Gastrocnemius medialis (tissue), 4 donors: ENCODE data around the gene SLC6A19. TPM values are rescaled to one million over a fixed set of nuclear protein-coding genes. Genes with fewer than 3 reads are reported as not detected.

Experiments
- ATAC-seq, 2 donors: fragments of 150-250 bp; one replicate each; pipeline ENCODE4 v1.9.1; 2016
- DNase-seq, 2 donors: peaks; one replicate each; pipeline ENCODE4 v3.0.0-alpha.2; 2019
- H3K27ac ChIP-seq, 4 donors: fragments of 200-600 bp; sonication (generic); 1 replicate in 1 of 4; 2 replicates in 3 of 4; pipeline ENCODE4 v1.5.1; 2016 to 2018; ENCODE audit warnings: mild to moderate bottlenecking in 2 of 4, moderate library complexity in 1 of 4
- H3K27me3 ChIP-seq, 3 donors: fragments of 200-600 bp; sonication (generic) in 2 of 3; 1 replicate in 1 of 3; 2 replicates in 2 of 3; pipeline versions ENCODE4 v1.5.1 to v1.6.0; 2016 to 2019; ENCODE audit warnings: mild to moderate bottlenecking in 1 of 3, moderate library complexity in 1 of 3
- H3K36me3 ChIP-seq, 2 donors: fragments of 200-600 bp; sonication (generic) in 1 of 2; one replicate each; pipeline ENCODE4 v1.5.1; 2017 to 2018
- H3K4me1 ChIP-seq, 2 donors: fragments of 200-600 bp; sonication (generic) in 1 of 2; one replicate each; pipeline ENCODE4 v1.5.1; 2016 to 2017; ENCODE audit warnings: mild to moderate bottlenecking in 2 of 2
- H3K4me3 ChIP-seq, 4 donors: fragments of 200-600 bp; sonication (generic) in 3 of 4; 1 replicate in 1 of 4; 2 replicates in 3 of 4; pipeline ENCODE4 v1.5.1; 2016 to 2019; ENCODE audit warnings: mild to moderate bottlenecking in 2 of 4
- H3K9me3 ChIP-seq, 3 donors: fragments of 200-600 bp; sonication (generic) in 2 of 3; 1 replicate in 1 of 3; 2 replicates in 2 of 3; pipeline ENCODE4 v1.5.1; 2016 to 2019
- POLR2A ChIP-seq, 2 donors: fragments of 450-650 bp; IDR thresholded peaks; one replicate each; pipeline ENCODE4 v1.6.1; 2017; ENCODE audit warnings: antibody characterized with exemption in 2 of 2, mild to moderate bottlenecking in 2 of 2, moderate library complexity in 2 of 2
- in situ Hi-C, 4 donors: fragments of 200-750 bp; cut with MboI; loops; one replicate each; pipeline versions ENCODE4 v1.15.0 to v1.8.0; 2017; ENCODE audit warnings: low sequenced_read_pairs in 4 of 4
- intact Hi-C: fragments of 100-400 bp; cut with DNase I; formaldehyde crosslinking; loops from one replicate; pipeline ENCODE4 v1.15.1; 2023; ENCODE audit warnings: low total_unique reads
- total RNA-seq, 4 donors: library from RNA; depleted of rRNA; stranded (reverse); fragments of >200 nt; gene quantifications; one replicate each; pipeline versions ENCODE4 v1.1.0 to v1.2.3, GENCODE V29; 2016
- TF ChIP-seq, protein P1 (sequence below), 5 experiments: fragments of 450-650 bp in 3 of 5; fragments of 200-600 bp in 2 of 5; sonication (generic) in 2 of 5; IDR thresholded peaks in 4 of 5; conservative IDR thresholded peaks in 1 of 5; 1 replicate in 4 of 5; 2 replicates in 1 of 5; pipeline ENCODE4 v1.5.1; 2016 to 2019; ENCODE audit warnings: antibody characterized with exemption in 5 of 5, mild to moderate bottlenecking in 3 of 5, moderate library complexity in 3 of 5

SLC6A19 gene
- total RNA-seq, 4 donors from 2014 or later = 0.05 TPM; not detected in 3

DNA sequence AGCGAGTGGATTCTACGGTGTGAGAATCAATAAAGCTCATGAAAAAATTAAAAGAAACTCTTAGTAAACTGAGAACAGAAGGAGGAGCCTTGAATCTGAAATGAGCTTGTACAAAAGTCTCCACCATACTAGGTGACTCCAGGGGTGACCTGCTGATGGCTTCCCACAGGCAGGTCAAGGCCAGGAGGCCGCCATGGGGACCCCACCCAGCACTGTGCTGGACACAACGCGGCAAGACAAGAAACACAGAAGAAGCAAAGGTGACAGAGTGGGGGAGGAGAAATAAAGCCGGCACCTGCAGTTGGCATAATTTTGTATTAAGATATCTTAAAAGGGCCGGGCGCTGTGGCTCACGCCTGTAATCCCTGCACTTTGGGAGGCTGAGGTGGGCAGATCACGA lies 12.1 kb upstream of the SLC6A19 start:
- ATAC-seq (no peak), DNase-seq (no peak)
- Histone ChIP-seq H3K9me3 (no peaks in the 10 kb centered on the region), H3K27me3 (peaks cover 22% of the 10 kb centered on the region in 3 donors), H3K27ac (no peak overlapping the region), H3K4me3 (no peak overlapping the region), H3K36me3 (no peaks in the 10 kb centered on the region), H3K4me1 (no peaks in the 10 kb centered on the region)
- in situ Hi-C loops (no loop called here), intact Hi-C loops (no loop called here)
- no peak for TF ChIP-seq POLR2A (IDR thresholded peaks at IDR 0.05)
- TF ChIP-seq, protein P1, sequence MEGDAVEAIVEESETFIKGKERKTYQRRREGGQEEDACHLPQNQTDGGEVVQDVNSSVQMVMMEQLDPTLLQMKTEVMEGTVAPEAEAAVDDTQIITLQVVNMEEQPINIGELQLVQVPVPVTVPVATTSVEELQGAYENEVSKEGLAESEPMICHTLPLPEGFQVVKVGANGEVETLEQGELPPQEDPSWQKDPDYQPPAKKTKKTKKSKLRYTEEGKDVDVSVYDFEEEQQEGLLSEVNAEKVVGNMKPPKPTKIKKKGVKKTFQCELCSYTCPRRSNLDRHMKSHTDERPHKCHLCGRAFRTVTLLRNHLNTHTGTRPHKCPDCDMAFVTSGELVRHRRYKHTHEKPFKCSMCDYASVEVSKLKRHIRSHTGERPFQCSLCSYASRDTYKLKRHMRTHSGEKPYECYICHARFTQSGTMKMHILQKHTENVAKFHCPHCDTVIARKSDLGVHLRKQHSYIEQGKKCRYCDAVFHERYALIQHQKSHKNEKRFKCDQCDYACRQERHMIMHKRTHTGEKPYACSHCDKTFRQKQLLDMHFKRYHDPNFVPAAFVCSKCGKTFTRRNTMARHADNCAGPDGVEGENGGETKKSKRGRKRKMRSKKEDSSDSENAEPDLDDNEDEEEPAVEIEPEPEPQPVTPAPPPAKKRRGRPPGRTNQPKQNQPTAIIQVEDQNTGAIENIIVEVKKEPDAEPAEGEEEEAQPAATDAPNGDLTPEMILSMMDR (IDR thresholded peaks at IDR 0.05 in 4 of 5, conservative IDR thresholded peaks at IDR 0.05 in 1 of 5) = no peak

DNA sequence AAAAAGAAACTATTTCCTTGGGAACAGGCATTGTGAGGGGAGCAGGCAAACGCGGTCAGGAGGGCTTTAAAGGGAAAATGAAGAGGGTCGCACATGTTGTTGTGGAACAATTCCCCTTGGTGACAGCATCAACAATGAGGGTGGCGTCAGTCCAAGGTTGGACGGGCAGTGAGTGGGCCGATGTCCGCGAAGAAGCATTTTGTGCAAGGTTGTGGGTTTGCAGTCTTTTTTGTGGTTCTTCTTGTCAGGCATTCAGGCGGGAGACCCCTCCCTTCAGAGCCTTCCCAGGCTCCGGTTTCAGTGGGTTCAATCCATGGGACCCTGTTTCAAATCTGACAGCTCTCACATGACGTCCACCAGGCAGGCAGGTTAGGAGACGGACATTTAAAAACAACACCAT lies 11.1 kb upstream of the SLC6A19 start:
- in situ Hi-C loops (no loop called here), intact Hi-C loops (no loop called here)
- TF ChIP-seq POLR2A (IDR thresholded peaks at IDR 0.05) = no peak
- TF ChIP-seq, protein P1 (IDR thresholded peaks at IDR 0.05 in 4 of 5, conservative IDR thresholded peaks at IDR 0.05 in 1 of 5) = no peak
- no peaks in the 10 kb centered on the region for H3K4me1 ChIP-seq
- H3K36me3 ChIP-seq = no peaks in the 10 kb centered on the region
- no peaks in the 10 kb centered on the region for H3K9me3 ChIP-seq
- no peak overlapping the region for H3K27ac ChIP-seq
- peaks cover 22% of the 10 kb centered on the region in 3 donors for H3K27me3 ChIP-seq
- no peak for DNase-seq
- H3K4me3 ChIP-seq = no peak overlapping the region
- ATAC-seq = no peak

DNA sequence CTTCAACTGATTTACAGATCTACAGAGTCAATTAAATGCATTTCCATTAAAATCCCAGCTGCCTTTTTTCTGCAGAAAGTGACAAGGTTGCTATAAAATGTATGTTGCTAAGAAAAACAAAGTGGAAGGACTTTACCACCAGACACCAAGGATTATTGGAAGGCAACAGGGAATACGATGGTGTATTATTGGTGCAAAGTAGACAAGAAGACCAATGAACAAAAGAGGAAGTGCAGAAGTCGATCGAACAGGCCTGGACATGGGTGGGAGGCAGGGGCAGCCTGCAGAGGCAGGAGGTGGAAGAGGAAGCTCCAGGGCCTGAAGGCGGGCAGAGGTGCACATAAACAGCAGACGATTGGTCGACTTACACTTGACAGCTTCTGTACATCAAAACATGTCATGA lies 10.6 kb upstream of the SLC6A19 start:
- Histone ChIP-seq H3K4me3 (no peak overlapping the region), H3K36me3 (no peaks in the 10 kb centered on the region), H3K4me1 (no peaks in the 10 kb centered on the region), H3K9me3 (no peaks in the 10 kb centered on the region), H3K27me3 (peaks cover 22% of the 10 kb centered on the region in 3 donors), H3K27ac (no peak overlapping the region)
- DNase-seq = no peak
- TF ChIP-seq, protein P1 (IDR thresholded peaks at IDR 0.05 in 4 of 5, conservative IDR thresholded peaks at IDR 0.05 in 1 of 5) = no peak
- no peak for TF ChIP-seq POLR2A (IDR thresholded peaks at IDR 0.05)
- in situ Hi-C loops (no loop called here), intact Hi-C loops (no loop called here)
- ATAC-seq = no peak

DNA sequence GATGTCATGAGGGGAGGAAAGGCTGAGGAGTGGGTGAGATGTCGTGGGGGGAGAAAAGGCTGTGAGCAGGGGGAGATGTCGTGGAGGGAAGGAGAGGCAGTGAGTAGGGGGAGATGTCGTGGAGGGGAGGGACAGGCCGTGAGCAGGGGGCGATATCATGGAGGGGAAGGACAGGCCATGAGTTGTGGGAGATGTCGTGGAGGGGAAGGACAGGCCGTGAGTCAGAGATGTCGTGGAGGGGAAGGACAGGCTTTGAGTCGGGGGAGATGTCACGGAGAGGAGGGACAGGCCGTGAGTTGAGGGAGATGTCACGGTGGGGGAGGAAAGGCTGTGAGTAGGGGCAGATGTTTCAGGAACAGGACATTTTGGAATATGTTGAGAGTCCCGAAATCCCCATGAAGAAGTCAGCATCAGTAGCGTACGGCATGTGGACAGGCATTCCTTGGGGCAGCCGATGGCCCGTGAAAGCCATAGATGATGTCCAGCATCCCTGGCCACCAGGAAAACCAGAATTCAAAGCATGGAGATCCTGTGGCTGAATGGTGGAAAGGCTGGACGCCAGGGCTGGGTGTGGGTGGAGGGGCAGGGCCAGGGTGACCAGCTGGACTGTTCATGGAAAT lies 8.3 kb upstream of the SLC6A19 start:
- no peak overlapping the region for H3K27ac ChIP-seq
- H3K36me3 ChIP-seq = no peaks in the 10 kb centered on the region
- H3K4me1 ChIP-seq = no peaks in the 10 kb centered on the region
- no peak overlapping the region for H3K4me3 ChIP-seq
- ATAC-seq (no peak), DNase-seq (no peak)
- peaks cover 14 to 19% (median 18%) of the 10 kb centered on the region in 3 donors for H3K27me3 ChIP-seq
- in situ Hi-C loops (no loop called here), intact Hi-C loops (no loop called here)
- TF ChIP-seq POLR2A (IDR thresholded peaks at IDR 0.05) = no peak
- TF ChIP-seq, protein P1 (IDR thresholded peaks at IDR 0.05 in 4 of 5, conservative IDR thresholded peaks at IDR 0.05 in 1 of 5) = no peak
- no peaks in the 10 kb centered on the region for H3K9me3 ChIP-seq

DNA sequence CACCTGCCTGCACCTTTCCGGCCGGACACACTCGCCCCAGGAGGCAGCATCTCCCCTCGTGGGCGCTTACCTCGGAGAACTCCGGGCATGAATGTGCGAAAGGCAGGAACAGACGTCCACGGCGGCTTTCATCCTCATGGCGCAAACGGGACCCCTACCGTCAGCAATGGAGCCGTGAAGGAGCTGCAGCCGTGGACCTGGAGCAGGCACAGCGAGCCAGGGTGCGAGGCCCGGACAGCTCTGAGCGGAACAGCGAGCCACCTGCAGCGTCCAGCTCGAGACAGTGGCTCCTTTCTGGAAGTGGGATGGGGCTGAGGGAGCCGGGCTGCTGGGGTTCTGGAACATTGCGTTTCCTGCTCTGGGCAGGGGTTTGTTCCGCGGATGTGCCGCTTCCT lies 7.8 kb upstream of the SLC6A19 start:
- in situ Hi-C loops = no loop called here

More for the DNA sequence above, 7.8 kb upstream of the SLC6A19 start:
- Histone ChIP-seq H3K36me3 (no peaks in the 10 kb centered on the region), H3K27ac (no peak overlapping the region), H3K4me1 (no peaks in the 10 kb centered on the region), H3K27me3 (peaks cover 13 to 19% (median 15%) of the 10 kb centered on the region in 3 donors), H3K9me3 (no peaks in the 10 kb centered on the region), H3K4me3 (no peak overlapping the region)
- TF ChIP-seq, protein P1 (IDR thresholded peaks at IDR 0.05 in 4 of 5, conservative IDR thresholded peaks at IDR 0.05 in 1 of 5) = no peak
- no peak for TF ChIP-seq POLR2A (IDR thresholded peaks at IDR 0.05)
- DNase-seq (no peak), ATAC-seq (no peak)
- intact Hi-C loops = no loop called here
